Mucosa of descending colon (tissue), 3 donors: Measurements from ENCODE around the gene EMX2. TPM values are rescaled to one million over a fixed set of nuclear protein-coding genes. Genes with fewer than 3 reads are reported as not detected.
"Not testable (repeated sequence)": the region's sequence is repeated elsewhere in the genome, so short reads cannot be mapped to it uniquely, and the experiment has no call there.

ENCODE experiments used
- ATAC-seq: fragments of 200-7000 bp; cut with Tn5 transposase; one replicate; pipeline ENCODE4 v1.9.1; 2020; ENCODE audit warnings: mild to moderate bottlenecking, moderate library complexity
- DNase-seq, 3 donors: peaks; one replicate each; pipeline ENCODE4 v3.0.0-alpha.2; 2020
- H3K36me3 ChIP-seq: fragments of 200-600 bp; one replicate; pipeline ENCODE4 v1.8.0; 2021; ENCODE audit warnings: low read depth, mild to moderate bottlenecking
- H3K4me1 ChIP-seq: fragments of 200-600 bp; one replicate; pipeline ENCODE4 v1.8.0; 2021; ENCODE audit warnings: low read depth, mild to moderate bottlenecking
- H3K4me3 ChIP-seq: fragments of 200-600 bp; one replicate; pipeline ENCODE4 v1.8.0; 2021; ENCODE audit warnings: mild to moderate bottlenecking
- H3K9me3 ChIP-seq: fragments of 200-600 bp; one replicate; pipeline ENCODE4 v1.8.0; 2021; ENCODE audit warnings: mild to moderate bottlenecking
- intact Hi-C, 2 donors: fragments of 100-400 bp; cut with DNase I in 1 of 2; cut with micrococcal nuclease in 1 of 2; formaldehyde crosslinking; loops; one replicate each; pipeline versions ENCODE4 v1.11.0 to v1.11.1; 2022; cut with DNase I, micrococcal nuclease
- total RNA-seq, 3 donors: library from RNA; stranded (reverse); fragmentation: NEBNext Ultra II Directional in 2 of 3; extraction: Animal tissue kit (Norgen Biotek cat#: 25700) in 2 of 3; gene quantifications; one replicate each; pipeline versions ENCODE4 v1.2.1 to v1.2.4, GENCODE V29; 2021 to 2023
- TF ChIP-seq, protein P1 (sequence below): fragments of 200-600 bp; IDR thresholded peaks from one replicate; pipeline ENCODE4 v1.8.0; 2022; ENCODE audit warnings: antibody characterized with exemption, mild to moderate bottlenecking
- donor health status: DM: no; HTN: no; CAD: no; lungs with moderate emphysema.
- donor health status: DM: no; HTN: no; CAD: no.
- donor health status: DM: no; HTN: yes; CAD: no.

The EMX2 gene
- total RNA-seq, 3 donors from 2014 or later = not detected

DNA sequence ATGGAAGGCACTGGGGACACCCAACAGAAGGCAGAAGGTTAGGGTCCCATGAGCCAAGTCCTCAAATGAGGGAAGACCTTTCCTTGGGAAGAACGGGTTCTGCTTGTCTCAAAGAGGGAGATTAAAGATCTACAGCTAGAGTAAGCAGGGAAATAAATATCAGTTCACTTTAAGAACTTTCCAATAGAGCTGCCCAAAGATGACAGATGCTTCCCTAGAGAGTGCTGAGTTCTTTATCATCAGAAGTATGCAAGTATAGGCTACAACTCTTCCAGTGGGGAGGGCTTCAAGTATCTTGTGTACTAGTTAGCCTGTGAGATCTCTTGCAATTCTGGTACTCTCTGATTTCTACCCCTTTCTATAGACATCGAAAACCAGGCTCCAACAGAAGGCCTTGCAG lies 39.4 kb downstream of the EMX2 start:
- H3K36me3 ChIP-seq = no peaks in the 10 kb centered on the region
- no peaks in the 10 kb centered on the region for H3K9me3 ChIP-seq
- intact Hi-C loops = no loop called here
- TF ChIP-seq, protein P1, sequence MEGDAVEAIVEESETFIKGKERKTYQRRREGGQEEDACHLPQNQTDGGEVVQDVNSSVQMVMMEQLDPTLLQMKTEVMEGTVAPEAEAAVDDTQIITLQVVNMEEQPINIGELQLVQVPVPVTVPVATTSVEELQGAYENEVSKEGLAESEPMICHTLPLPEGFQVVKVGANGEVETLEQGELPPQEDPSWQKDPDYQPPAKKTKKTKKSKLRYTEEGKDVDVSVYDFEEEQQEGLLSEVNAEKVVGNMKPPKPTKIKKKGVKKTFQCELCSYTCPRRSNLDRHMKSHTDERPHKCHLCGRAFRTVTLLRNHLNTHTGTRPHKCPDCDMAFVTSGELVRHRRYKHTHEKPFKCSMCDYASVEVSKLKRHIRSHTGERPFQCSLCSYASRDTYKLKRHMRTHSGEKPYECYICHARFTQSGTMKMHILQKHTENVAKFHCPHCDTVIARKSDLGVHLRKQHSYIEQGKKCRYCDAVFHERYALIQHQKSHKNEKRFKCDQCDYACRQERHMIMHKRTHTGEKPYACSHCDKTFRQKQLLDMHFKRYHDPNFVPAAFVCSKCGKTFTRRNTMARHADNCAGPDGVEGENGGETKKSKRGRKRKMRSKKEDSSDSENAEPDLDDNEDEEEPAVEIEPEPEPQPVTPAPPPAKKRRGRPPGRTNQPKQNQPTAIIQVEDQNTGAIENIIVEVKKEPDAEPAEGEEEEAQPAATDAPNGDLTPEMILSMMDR = no peak
- DNase-seq (no peak), ATAC-seq (no peak)
- no peak overlapping the region for H3K4me3 ChIP-seq
- H3K4me1 ChIP-seq = no peaks in the 10 kb centered on the region

DNA sequence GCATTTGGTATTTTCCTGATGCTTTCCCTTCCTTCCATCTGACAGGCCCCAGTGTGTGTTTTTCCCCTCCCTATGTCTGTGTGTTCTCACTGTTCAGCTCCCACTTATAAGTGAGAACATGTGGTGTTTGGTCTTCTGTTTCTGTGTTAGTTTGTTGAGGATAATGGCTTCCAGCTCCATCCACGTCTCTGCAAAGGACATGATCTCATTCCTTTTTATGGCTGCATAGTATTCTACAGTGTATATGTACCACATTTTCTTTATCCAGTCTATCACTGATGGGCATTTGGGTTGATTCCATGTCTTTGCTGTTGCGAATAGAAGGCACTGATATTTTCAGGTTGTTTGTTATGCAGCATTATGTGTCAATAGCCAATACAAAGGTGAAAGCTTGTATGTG lies 42.3 kb downstream of the EMX2 start:
- H3K9me3 ChIP-seq, ATAC-seq, H3K4me1 ChIP-seq, intact Hi-C loops, DNase-seq, H3K4me3 ChIP-seq, H3K36me3 ChIP-seq: not testable (repeated sequence)

DNA sequence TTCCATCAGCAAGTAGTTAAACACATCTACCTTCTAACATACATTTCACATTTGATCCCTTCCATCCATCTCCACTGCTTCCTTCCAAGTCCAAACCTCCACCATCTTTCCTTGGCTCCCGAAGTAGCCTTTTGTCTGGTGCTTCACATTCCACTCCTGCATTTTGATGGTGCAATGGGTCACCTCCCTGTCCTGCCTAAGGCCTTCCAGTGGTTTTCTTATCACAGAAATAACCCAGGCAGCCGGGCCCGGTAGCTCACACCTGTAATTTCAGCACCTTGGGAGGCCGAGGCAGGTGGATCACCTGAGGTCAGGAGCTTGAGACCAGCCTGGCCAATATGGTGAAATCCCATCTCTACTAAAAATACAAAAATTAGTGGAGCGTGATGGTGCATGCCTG lies 44.5 kb downstream of the EMX2 start:
- no peak for ATAC-seq
- Histone ChIP-seq H3K9me3 (no peaks in the 10 kb centered on the region), H3K4me1 (no peaks in the 10 kb centered on the region), H3K4me3 (no peak overlapping the region), H3K36me3 (no peaks in the 10 kb centered on the region)
- TF ChIP-seq, protein P1 = no peak
- no peak for DNase-seq
- intact Hi-C loops = no loop called here

DNA sequence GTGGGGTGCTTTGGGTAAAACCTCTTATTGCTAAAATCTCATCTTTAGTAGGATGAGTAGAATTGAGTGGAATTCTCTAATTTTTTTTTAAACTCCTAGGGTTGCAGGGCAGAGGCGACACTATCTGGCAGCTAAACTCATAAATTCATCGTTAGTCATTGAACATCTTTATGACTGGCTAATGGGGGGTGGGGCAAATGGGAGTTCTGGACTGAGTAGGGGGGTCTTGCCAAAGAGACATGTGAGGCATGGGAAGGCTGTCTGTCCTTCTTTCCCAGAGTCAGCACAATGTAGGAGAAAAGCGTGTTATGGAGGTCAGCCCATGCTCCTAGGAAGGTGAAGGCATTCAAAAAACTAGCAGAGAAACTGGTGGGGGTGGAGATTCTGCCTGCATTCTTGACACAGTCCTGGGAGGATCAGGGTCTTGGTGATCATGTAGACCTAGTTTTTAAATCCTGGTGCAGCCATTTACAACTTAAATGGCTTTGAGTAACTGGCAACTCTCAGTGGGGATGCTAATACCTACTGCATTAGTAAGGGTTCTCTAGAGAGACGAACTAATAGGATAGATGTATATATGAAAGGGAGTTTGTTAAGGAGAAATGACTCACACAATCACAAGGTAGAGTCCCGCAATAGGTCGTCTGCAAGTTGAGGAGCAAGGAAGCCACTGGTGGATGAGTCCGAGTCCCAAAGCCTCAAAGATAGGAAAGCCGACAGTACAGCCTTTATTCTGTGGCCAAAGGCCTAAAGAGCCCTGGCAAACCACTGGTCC lies 47.7 kb downstream of the EMX2 start:
- DNase-seq (no peak), ATAC-seq (no peak)
- Histone ChIP-seq H3K4me1 (no peaks in the 10 kb centered on the region), H3K4me3 (no peak overlapping the region), H3K9me3 (no peaks in the 10 kb centered on the region), H3K36me3 (no peaks in the 10 kb centered on the region)
- intact Hi-C loops = no loop called here
- TF ChIP-seq, protein P1 = no peak

DNA sequence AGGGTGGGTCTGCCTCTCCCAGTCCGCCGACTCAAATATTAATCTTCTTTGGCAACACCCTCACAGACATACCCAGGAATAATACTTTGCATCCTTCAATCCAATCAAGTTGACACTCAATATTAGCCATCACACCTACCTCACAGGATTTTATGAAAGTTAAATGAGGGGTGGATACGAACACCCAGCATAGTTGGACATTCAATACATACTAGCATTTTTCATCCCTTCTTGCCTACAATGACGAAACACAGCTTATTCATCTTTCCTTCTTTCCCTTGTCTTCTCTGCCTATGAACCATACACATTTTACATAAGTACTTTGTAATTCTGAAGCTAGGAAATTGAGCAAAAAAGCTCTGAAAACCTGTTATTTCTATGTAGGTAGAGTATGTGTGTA lies 48.5 kb downstream of the EMX2 start:
- DNase-seq = no peak
- intact Hi-C loops = no loop called here
- TF ChIP-seq, protein P1 = no peak
- Histone ChIP-seq H3K4me1 (no peaks in the 10 kb centered on the region), H3K36me3 (no peaks in the 10 kb centered on the region), H3K9me3 (no peaks in the 10 kb centered on the region), H3K4me3 (no peak overlapping the region)
- no peak for ATAC-seq

DNA sequence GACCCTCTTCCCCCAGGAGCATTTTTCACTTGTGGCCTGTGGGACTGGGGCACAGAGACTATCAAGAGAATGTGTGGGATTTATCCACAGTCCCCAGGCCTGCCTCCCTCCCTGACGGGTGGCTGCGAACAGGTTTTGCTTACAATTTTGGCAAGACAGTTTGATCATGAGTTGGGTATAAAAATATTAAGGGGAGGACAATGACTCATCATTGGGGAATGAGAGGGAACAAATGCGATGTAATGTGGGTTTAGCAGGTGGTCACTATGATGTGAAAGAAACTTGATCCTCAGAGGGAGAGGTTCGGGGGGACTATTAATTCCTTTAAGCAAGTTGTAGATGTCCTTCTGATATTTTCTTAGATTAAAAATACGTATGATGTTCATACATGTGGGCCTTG lies 52.2 kb downstream of the EMX2 start:
- ATAC-seq = no peak
- Histone ChIP-seq H3K9me3 (no peaks in the 10 kb centered on the region), H3K4me3 (no peak overlapping the region), H3K36me3 (no peaks in the 10 kb centered on the region), H3K4me1 (no peaks in the 10 kb centered on the region)
- DNase-seq = no peak
- TF ChIP-seq, protein P1 = no peak
- intact Hi-C loops = no loop called here
